H1 (cell line): ENCODE data around the gene PLA2G1B.

Experiments
- CTCF ChIP-seq, 3 experiments: IDR thresholded peaks; 1 replicate in 2 of 3; 2 replicates in 1 of 3; pipeline versions ENCODE4 v1.5.1 to v1.6.1; 2011; ENCODE audit warnings: low read length in 3 of 3, mild to moderate bottlenecking in 3 of 3, inconsistent platforms in 2 of 3, low read depth in 1 of 3, moderate library complexity in 1 of 3; ENCODE audit not compliant: insufficient read depth in 1 of 3; ENCODE audit errors: control extremely low read depth in 1 of 3
- GABPA ChIP-seq: IDR thresholded peaks from 2 replicates; pipeline ENCODE4 v1.6.1; 2011; ENCODE audit warnings: mild to moderate bottlenecking, low read length, moderate library complexity, borderline replicate concordance; ENCODE audit not compliant: insufficient read depth
- JUND ChIP-seq: IDR thresholded peaks from 2 replicates; pipeline ENCODE4 v1.6.1; 2011; ENCODE audit warnings: mild to moderate bottlenecking, improper control_type of control experiment, low read length
- POLR2A ChIP-seq, 2 experiments: IDR thresholded peaks; 1 replicate in 1 of 2; 2 replicates in 1 of 2; pipeline ENCODE4 v1.6.1; 2011; ENCODE audit warnings: low read depth in 2 of 2, low read length in 2 of 2, mild to moderate bottlenecking in 2 of 2; ENCODE audit errors: control extremely low read depth in 1 of 2
- POLR2AphosphoS5 ChIP-seq: IDR thresholded peaks from 2 replicates; pipeline ENCODE4 v1.6.1; 2011; ENCODE audit warnings: low read depth, low read length
- RFX5 ChIP-seq: IDR thresholded peaks from 2 replicates; pipeline ENCODE4 v1.6.1; 2011; ENCODE audit warnings: low read depth, low read length, improper control_type of control experiment, borderline replicate concordance
- SIX5 ChIP-seq: IDR thresholded peaks from 2 replicates; pipeline ENCODE4 v1.6.1; 2011; ENCODE audit warnings: mild to moderate bottlenecking, low read depth, low read length
- SUZ12 ChIP-seq: fragments of 200-600 bp; sonication (generic); IDR thresholded peaks from 2 replicates; pipeline ENCODE4 v1.6.1; 2012; ENCODE audit warnings: mild to moderate bottlenecking, inconsistent platforms, low read length, moderate library complexity, mixed read lengths
- TAF1 ChIP-seq: IDR thresholded peaks from 2 replicates; pipeline ENCODE4 v1.6.1; 2011; ENCODE audit warnings: mild to moderate bottlenecking, low read depth, low read length
- TEAD4 ChIP-seq: IDR thresholded peaks from 2 replicates; pipeline ENCODE4 v1.6.1; 2012; ENCODE audit warnings: low read depth, low read length, inconsistent platforms, mixed read lengths

DNA sequence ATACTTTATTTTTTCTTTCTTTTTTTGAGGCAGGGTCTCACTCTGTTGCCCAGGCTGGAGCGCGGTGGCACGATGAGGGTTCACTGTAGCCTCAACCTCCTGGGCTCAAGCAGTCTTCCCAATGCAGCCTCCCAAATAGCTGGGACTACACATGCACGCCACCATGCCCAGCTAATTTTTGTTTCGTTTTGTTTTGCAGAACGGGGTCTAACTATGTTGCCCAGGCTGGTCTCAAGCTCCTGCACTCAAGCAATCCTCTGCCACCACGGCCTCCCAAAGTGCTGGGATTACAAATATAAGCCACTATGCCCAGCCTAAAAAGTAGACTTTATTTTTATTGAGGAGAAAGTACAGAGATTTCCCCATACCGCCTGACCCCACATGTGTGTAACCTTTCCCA is 46.1 kb upstream of the PLA2G1B start:
- TF ChIP-seq GABPA (no peak), POLR2A (IDR thresholded peaks at IDR 0.05; ENCODE audit: control extremely low read depth in 1 of 2, low read depth in 2 of 2, low read length in 2 of 2) (no peak), JUND (no peak), SUZ12 (no peak), POLR2AphosphoS5 (no peak), SIX5 (no peak), TAF1 (no peak), RFX5 (no peak), TEAD4 (no peak), CTCF (IDR thresholded peaks at IDR 0.05; ENCODE audit: control extremely low read depth in 1 of 3, insufficient read depth in 1 of 3, low read depth in 1 of 3, low read length in 3 of 3) (no peak)
